Testis (tissue), 3 donors: Measurements from ENCODE around the gene TTC28. TPM values are rescaled to one million over a fixed set of nuclear protein-coding genes. Genes with fewer than 3 reads are reported as not detected.

ENCODE experiments used
- DNase-seq: peaks from one replicate; pipeline ENCODE4 v3.0.0-alpha.2; 2019
- H3K27ac ChIP-seq, 2 donors: fragments of 200-600 bp; sonication (generic); one replicate each; pipeline ENCODE4 v1.5.1; 2019
- H3K27me3 ChIP-seq: fragments of 200-600 bp; sonication (generic); one replicate; pipeline ENCODE4 v1.5.1; 2019
- H3K36me3 ChIP-seq: fragments of 200-600 bp; sonication (generic); one replicate; pipeline ENCODE4 v1.5.1; 2017; ENCODE audit warnings: low read depth; ENCODE audit errors: missing control alignments
- H3K4me1 ChIP-seq: fragments of 200-600 bp; sonication (generic); one replicate; pipeline ENCODE4 v1.5.1; 2019
- H3K4me3 ChIP-seq, 2 donors: fragments of 200-600 bp; sonication (generic); one replicate each; pipeline ENCODE4 v1.5.1; 2017 to 2019
- H3K9me3 ChIP-seq: fragments of 200-600 bp; sonication (generic); one replicate; pipeline ENCODE4 v1.5.1; 2017
- CTCF ChIP-seq, 3 experiments: fragments of 450-650 bp in 2 of 3; fragments of 200-600 bp in 1 of 3; sonication (generic) in 1 of 3; IDR thresholded peaks; one replicate each; pipeline ENCODE4 v1.5.1; 2016 to 2019; ENCODE audit warnings: antibody characterized with exemption in 3 of 3, mild to moderate bottlenecking in 2 of 3, moderate library complexity in 1 of 3
- POLR2A ChIP-seq: fragments of 450-650 bp; IDR thresholded peaks from one replicate; pipeline ENCODE4 v1.6.1; 2017; ENCODE audit warnings: antibody characterized with exemption, mild to moderate bottlenecking, moderate library complexity
- WGBS, 2 donors: methylation state at CpG; one replicate each; pipeline ENCODE4 v1.1.5; 2018; 5-methylcytosine and 5-hydroxymethylcytosine counted together
- intact Hi-C: fragments of 100-400 bp; cut with DNase I; formaldehyde crosslinking; loops from one replicate; pipeline ENCODE4 v1.15.1; 2023; ENCODE audit warnings: low total_unique reads
- polyA plus RNA-seq: library from polyadenylated mRNA; stranded (reverse); fragments of 350-450 nt; fragmentation: Illumina TruSeq; extraction: RNeasy Lipid Tissue Mini Kit (QIAGEN cat#74804); gene quantifications from one replicate; pipeline ENCODE4 v1.2.3, GENCODE V29; 2014; ENCODE audit warnings: low read depth, low replicate concordance; ENCODE audit not compliant: insufficient read depth
- total RNA-seq, 2 donors: library from RNA; depleted of rRNA; stranded (reverse); fragments of >200 nt; gene quantifications; one replicate each; pipeline ENCODE4 v1.2.3, GENCODE V29; 2016

The TTC28 gene
- total and polyA plus RNA-seq, 3 donors from 2014 or later: 29.4 to 121 (median 75.5) TPM

- Histone ChIP-seq H3K4me1 (no peaks in the 10 kb centered on the region), H3K36me3 (no peaks in the 10 kb centered on the region), H3K9me3 (no peaks in the 10 kb centered on the region), H3K27me3 (no peaks in the 10 kb centered on the region), H3K4me3 (no peak overlapping the region), H3K27ac (no peak overlapping the region)
- intact Hi-C loops: no loop called here
- DNase-seq: no peak
- no peak for TF ChIP-seq CTCF (IDR thresholded peaks at IDR 0.05)
- 92 to 97% methylated on average over 3 of the region's 3 CpGs for WGBS, 2 donors
These were observed 447.4 kb downstream of the TTC28 start for GRCh38 chr22:28232204-28232603.

GRCh38 chr22:28231441-28231840 lies 448.2 kb downstream of the TTC28 start:
- Histone ChIP-seq H3K9me3 (no peaks in the 10 kb centered on the region), H3K27ac (no peak overlapping the region), H3K4me1 (no peaks in the 10 kb centered on the region), H3K36me3 (no peaks in the 10 kb centered on the region), H3K27me3 (no peaks in the 10 kb centered on the region), H3K4me3 (no peak overlapping the region)
- no peak for TF ChIP-seq POLR2A
- DNase-seq: no peak
- intact Hi-C loops: no loop called here

- H3K27me3 ChIP-seq: no peaks in the 10 kb centered on the region
- H3K27ac ChIP-seq: no peak overlapping the region
- H3K4me3 ChIP-seq: no peak overlapping the region
- no peaks in the 10 kb centered on the region for H3K4me1 ChIP-seq
- TF ChIP-seq CTCF (IDR thresholded peaks at IDR 0.05): no peak
- no peak for TF ChIP-seq POLR2A
- no peaks in the 10 kb centered on the region for H3K9me3 ChIP-seq
- DNase-seq: no peak
- 63 to 77% methylated on average over 1 of the region's 1 CpG for WGBS, 2 donors
- intact Hi-C loops: no loop called here
- no peaks in the 10 kb centered on the region for H3K36me3 ChIP-seq
These were observed 449.0 kb downstream of the TTC28 start for GRCh38 chr22:28230671-28231070.

- no peak for DNase-seq
- no peak for TF ChIP-seq CTCF (IDR thresholded peaks at IDR 0.05)
- no peak for TF ChIP-seq POLR2A
- no peaks in the 10 kb centered on the region for H3K4me1 ChIP-seq
- H3K9me3 ChIP-seq: no peaks in the 10 kb centered on the region
- no peak overlapping the region for H3K4me3 ChIP-seq
- intact Hi-C loops: no loop called here
- H3K36me3 ChIP-seq: no peaks in the 10 kb centered on the region
- H3K27me3 ChIP-seq: no peaks in the 10 kb centered on the region
- 73 to 78% methylated on average over 3 of the region's 3 CpGs for WGBS, 2 donors
- no peak overlapping the region for H3K27ac ChIP-seq
These were observed 449.8 kb downstream of the TTC28 start for GRCh38 chr22:28229566-28230485.

- H3K27ac ChIP-seq: no peak overlapping the region
- H3K9me3 ChIP-seq: no peaks in the 10 kb centered on the region
- H3K36me3 ChIP-seq: no peaks in the 10 kb centered on the region
- no peak for TF ChIP-seq CTCF (IDR thresholded peaks at IDR 0.05)
- no peak for TF ChIP-seq POLR2A
- H3K4me1 ChIP-seq: no peaks in the 10 kb centered on the region
- intact Hi-C loops: no loop called here
- no peak for DNase-seq
- no peak overlapping the region for H3K4me3 ChIP-seq
- H3K27me3 ChIP-seq: no peaks in the 10 kb centered on the region
- WGBS, 2 donors: 65 to 67% methylated on average over 7 of the region's 7 CpGs
These were observed 455.8 kb downstream of the TTC28 start for GRCh38 chr22:28223826-28224225.
